GM18873 (cell line): ENCODE measurements around the gene SGMS1.

Experiments
- ATAC-seq: cut with Tn5 transposase; IDR thresholded peaks from one replicate; pipeline ENCODE4 v1.9.1; 2021; ENCODE audit warnings: mild to moderate bottlenecking, moderate library complexity, moderate number of reproducible peaks; ENCODE audit not compliant: unreplicated experiment, low FRiP score

The SGMS1 gene

DNA sequence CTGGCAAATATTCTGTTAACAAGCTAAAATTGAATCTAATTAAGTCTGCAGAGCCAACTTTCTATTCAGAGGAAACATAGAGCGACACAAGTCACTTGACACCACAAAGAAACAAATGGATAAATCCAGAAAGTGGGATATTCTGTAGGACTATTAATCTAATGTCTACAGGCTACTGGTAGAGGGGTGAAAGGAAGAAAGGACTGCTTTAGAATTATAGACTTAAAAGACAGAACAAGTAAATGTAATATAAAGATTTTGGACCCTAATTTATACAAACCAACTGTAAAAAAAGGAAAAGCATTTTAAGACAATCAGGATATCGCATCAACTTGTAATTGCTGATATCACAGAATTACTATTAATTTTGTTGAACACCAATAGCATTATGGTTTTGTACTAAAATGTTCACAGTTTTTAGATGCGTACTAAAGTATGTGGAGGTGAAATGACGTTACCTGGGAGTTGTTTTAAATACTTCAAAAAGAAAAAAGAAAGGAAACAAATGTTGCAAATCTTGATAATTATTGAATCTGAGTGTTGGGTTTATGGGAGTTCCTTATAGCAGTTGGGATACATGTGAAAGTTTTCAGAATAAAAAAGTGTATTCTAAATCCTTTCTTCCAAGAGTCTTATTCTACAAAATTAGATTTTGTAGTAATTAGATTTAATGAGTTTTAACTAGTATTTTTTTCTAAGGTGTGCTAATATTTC lies 298.9 kb downstream of the SGMS1 start:
- no peak for ATAC-seq

- no peak for ATAC-seq
Observed at GRCh38 chr10:50324046-50324445, 299.7 kb downstream of the SGMS1 start.

DNA sequence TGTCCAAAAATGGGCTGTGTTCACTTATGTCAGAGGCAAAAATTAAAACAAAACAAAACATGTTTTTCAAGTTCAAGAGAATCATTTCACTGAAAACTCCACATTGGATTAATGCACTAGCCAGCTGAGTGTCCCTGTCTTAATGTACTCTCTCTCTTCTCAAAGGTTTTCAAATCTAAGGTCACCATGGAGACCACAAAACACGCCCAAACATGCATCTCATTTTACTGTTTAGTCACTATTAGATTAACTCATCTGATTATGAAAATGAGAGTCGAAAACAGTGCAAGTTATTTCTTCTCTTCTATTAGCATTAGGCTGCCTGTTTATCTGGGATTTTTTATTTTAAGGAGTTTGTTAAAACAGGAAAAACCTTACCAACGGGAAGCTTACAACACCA lies 301.7 kb downstream of the SGMS1 start:
- no peak for ATAC-seq

GRCh38 chr10:50318129-50318528 lies 305.6 kb downstream of the SGMS1 start:
- ATAC-seq: no peak

DNA sequence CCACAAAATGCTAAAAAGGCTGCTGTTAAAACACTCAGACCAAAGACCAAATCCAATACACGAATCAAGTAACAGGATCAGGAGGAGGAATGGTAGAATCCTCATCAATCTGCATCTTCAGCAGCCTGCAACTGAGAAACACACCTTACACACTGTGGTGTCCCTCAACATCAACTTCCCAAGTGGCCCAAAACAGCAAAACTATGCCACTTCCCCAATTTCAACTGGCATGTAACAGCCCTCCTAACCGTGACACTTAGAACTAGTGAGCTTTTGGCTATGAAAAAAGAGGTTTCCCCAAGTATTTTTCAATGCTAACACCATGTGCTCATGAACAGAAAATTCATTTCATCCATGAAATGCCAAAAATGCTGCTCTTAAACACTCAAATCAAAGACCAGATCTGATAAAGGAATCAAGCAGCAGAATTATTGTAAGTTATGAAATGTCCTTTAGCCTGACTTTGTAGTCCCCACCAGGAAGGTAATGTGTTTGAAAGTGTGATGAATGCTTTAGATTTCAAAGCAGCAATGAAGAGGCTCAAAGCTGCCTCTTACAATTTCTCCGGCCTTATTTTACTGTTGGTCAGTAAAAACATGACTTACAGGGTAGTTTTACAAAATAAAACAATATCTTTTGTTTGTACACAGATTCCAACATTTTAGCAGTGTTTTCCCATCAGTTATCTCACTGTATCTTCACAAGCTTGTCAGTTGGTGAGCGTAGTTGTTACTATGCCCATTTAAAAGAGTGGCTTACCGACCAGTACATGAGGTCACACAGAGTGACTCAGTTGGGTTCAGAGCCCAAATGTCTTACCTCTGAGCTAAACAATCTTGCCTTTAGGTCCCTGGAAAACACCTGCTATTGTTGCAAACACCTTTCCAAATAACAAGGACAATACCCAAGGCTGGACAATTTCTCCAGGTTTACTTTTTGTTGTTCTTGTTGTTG lies 306.8 kb downstream of the SGMS1 start:
- no peak for ATAC-seq

GRCh38 chr10:50316174-50316573 lies 307.6 kb downstream of the SGMS1 start:
- no peak for ATAC-seq

DNA sequence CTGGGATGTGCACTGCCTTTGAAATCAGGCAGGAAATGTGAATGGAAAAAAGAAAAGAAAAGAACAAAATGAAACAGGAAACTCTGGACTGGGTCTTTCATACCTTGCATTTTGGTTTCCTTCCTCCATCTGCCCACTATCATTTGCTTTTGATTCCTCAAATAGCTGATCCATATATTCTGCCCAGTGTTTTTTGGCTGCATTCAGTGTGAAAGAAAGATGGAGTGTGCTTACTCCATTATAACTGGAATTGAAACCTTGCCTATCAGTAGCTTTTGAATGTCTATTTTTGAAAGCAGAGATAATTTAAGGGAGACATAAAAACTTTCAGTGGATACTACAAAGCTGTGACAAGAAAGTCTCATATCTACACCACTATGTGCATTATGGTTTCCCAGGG lies 308.3 kb downstream of the SGMS1 start:
- ATAC-seq: no peak

DNA sequence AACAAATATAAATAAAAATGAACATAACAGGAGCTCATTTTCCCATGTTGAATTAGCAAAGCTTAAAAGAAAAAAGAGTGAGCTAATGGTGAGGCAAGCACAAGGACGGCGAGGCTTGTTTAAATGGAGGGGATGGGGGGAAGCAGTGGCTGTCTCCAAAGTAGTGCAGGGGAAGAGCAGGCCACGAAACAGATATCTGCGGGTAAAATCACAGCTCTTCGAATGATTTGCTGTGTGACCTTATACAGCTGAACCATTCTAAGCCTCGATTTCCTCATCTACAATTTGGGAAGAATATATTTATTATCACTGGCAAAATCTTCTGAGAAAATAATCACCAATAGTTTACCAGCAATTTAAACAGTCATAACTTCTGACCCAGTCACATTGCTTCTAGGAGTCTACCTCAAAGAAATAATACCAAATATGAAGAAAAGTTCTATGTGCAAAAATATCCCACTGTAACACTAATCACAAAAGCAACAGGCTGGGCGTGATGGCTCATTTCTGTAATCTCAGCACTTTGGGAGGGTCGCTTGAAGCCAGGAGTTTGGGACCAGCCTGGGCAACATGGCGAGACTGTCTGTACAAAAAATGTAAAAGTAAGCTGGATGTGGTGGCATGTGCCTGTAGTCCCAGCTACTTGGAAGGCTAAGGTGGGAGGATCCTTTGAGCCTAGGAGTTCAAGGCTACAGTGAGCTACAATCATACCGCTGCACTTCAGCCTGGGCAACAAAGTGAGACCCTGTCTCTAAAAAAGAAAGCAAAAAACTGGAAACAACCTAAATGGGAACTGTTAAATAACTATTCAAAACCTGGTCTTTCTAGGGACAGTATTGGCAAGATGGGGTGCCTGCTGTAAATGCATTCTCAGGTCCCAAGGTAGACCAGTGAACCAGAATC lies 309.3 kb downstream of the SGMS1 start:
- no peak for ATAC-seq

DNA sequence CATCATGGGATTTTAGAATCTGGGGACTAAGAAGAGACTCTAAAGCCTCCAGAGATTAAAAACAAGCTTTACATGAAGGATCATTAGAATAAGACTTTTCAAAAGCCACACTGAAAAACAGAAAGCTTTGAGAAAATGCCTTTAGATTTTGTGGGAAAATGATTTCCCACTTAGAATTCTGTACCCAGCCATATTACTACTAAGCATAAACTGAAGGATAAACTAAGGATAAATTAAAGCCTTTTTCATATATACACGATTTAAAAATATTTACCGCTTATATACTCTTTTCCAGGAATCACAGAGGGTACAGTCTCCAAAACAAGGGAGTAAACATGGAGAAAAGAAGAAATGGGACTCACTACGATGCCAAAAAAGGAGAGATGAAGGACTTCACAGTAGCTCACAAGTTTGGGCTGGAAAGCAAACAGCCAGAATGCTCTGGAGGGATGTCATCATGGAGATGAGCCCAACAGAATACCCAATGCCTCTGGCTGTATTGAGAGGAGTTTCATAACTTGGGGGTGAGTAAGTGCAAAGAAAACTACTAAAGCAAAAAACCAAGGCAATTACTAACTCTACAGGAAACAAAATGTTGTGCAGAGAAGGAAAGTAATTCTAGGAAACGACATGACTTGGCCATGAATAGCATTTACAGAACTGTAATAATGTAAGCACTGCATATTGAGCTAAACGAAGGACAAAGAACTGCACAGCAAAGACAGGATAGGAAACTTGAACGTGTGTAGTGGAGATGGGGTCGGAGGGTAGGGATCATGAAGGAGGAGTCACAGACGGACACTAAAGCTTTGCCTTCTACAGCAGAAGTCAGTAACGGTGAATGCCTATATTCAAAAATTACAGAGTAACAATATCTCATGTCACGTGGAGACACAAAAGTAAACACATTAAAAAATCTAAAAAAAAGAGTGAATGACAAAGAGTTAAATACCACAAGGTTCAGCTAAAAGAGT lies 311.0 kb downstream of the SGMS1 start:
- ATAC-seq: no peak

DNA sequence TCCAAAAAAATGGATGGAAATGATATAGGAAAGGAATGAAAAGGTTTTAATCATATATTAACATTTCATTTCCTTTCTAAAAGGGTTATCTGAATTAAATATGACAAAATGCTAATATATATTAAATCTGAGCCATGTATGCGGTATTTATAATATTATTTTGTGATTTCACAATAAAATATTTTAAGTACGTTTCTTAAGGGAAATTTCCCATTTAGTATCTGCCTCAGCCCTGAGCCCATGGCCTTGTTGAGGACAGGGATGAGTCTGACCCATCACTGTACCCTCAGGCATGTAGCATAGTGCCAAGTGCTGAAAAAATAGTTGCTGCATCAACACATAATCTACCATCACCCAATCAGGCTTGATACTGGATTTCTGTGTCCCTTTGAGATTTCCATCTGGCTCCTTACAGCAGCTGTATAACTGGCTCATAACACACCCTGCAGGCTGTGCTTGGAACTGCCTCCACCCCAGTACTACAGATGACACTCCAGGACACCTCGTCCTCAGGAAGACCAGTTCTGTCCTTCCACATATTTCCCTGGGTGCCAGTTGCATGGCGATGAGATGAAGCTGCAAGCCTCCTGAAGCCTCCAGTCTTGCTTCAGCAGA lies 313.1 kb downstream of the SGMS1 start:
- no peak for ATAC-seq

GRCh38 chr10:50309342-50309741 lies 314.4 kb downstream of the SGMS1 start:
- ATAC-seq: no peak

- ATAC-seq: no peak
Observed at GRCh38 chr10:50304660-50305059, 319.1 kb downstream of the SGMS1 start.

- no peak for ATAC-seq
Observed at GRCh38 chr10:50299948-50300669, 323.6 kb downstream of the SGMS1 start.

DNA sequence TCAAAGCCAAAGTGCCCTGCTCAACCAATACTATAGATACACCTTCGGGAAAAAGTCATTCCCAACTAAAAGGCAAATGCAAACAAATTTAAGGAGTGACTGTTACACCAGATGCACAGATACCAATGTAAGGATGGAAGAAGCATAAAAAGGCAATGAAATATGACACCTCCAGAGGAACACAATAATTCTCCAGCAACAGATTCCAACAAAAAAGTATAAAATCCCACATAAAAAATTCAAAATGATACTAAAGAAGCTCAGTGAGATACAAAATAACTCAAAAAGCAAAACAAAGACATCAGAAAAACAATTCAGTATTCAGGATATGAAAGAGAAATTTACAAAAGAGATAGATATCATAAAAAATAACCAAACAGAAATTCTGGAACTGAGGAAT lies 328.4 kb downstream of the SGMS1 start:
- ATAC-seq: no peak

DNA sequence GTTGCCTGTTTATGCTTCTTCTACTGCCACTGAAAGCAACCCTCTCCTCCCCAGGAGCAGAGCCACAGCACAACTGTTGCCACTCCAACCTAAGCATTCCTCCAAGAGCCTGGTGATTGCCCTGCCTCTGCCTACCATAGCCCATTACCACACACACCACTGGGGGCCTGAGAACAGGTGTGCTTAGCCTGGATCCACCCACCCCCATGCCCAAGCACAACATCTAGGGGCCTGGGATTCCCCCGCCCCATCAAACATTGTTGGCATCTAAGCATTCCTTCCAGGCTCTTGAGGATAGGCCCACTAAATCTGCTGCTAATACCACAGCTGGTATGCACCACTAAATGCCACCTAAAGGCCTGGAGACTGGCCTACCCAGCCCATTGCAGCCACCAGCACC lies 329.2 kb downstream of the SGMS1 start:
- ATAC-seq: no peak

DNA sequence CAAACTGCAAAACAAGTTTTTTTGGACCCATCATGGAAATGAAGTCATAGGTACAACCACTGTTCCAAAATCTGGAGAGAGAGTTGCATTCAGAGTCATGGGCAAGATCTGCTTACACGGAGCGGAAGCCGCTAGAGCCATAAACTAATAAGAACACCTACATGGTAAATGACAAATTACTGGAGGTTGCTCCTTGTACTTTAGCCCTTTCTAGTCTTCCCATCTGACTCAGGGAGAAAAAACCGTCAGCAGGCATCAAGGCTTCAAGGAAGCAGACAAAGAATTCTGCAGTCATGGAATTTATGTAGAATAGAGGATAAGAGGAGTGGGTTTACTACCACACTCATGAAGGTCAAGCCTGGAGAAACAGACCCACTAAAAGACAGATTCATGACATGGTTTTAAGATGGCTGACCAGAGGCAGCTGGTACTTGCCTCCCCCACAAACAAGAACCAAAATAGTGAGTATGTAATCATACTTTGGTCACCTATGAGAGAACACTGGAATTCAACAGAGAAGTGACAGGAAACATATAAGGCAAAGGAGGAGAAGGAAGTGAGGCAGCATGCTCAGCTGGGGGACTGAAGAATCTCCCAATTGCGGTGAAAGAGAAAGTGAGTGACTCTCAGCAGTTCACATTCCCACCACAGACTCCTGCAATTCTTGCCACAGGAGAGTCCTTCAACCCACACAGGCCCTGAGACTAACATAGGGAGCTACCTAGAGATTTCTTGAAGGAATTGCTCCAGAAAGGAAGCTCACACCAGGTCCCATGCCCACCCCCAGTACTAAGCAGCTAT lies 330.0 kb downstream of the SGMS1 start:
- no peak for ATAC-seq

- ATAC-seq: no peak
Observed at GRCh38 chr10:50291261-50291850, 332.4 kb downstream of the SGMS1 start.
